C4-2B (cell line): ENCODE results near the gene ARSB.

Source experiments
- CTCF ChIP-seq: fragments of 450-650 bp; conservative IDR thresholded peaks from 2 replicates; pipeline ENCODE4 v1.5.1; 2017; ENCODE audit warnings: mild to moderate bottlenecking
- ZFX ChIP-seq: fragments of 450-650 bp; IDR thresholded peaks from 2 replicates; pipeline ENCODE4 v1.6.1; 2017

DNA sequence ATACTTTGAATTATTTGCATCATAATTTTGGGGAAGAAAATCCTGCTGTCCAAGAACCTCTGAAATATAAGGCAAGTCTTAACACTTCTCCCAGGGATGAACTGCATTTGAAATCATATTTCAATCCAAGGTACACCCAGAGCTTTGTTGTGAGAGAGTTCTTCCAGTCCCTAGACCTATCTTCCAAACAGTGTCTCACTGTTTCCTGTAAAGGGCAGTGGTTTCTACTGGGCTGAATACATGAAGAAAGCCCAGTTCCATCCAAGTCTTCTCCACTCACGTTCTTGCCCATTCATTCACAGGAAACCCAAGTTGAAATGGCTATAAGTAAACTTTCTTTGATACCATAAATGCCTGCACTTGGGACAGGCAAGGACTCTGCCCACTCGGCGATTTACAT lies 228.3 kb downstream of the ARSB start:
- TF ChIP-seq CTCF: no peak
- no peak for TF ChIP-seq ZFX
